HG03196 (cell line): ENCODE measurements around the gene NCLN.
"Not testable (repeated sequence)": the region's sequence is repeated elsewhere in the genome, so short reads cannot be mapped to it uniquely, and the experiment has no call there.

Experiments
- ATAC-seq: cut with Tn5 transposase; IDR thresholded peaks from one replicate; pipeline ENCODE4 v1.9.1; 2021; ENCODE audit not compliant: unreplicated experiment

The NCLN gene

DNA sequence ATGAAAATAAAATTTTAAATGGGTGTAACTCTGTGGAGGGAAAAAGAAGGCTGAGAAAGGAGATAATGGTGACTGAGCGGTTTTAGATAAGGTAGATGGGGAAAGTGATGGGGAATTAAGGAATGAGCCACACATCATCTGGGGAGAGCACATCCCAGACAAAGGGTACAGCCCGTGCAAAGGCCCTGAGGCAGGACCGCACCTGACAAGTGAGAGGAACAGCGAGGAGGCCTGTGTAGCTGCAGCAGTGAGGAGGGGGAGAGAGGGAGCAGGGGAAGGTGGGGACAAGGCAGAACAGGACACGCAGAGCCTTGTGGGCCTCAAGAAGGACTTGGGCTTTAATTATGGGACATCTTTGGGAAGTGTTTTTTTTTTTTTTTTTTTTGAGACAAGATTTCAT is 37.0 kb downstream of the NCLN start:
- no peak for ATAC-seq

DNA sequence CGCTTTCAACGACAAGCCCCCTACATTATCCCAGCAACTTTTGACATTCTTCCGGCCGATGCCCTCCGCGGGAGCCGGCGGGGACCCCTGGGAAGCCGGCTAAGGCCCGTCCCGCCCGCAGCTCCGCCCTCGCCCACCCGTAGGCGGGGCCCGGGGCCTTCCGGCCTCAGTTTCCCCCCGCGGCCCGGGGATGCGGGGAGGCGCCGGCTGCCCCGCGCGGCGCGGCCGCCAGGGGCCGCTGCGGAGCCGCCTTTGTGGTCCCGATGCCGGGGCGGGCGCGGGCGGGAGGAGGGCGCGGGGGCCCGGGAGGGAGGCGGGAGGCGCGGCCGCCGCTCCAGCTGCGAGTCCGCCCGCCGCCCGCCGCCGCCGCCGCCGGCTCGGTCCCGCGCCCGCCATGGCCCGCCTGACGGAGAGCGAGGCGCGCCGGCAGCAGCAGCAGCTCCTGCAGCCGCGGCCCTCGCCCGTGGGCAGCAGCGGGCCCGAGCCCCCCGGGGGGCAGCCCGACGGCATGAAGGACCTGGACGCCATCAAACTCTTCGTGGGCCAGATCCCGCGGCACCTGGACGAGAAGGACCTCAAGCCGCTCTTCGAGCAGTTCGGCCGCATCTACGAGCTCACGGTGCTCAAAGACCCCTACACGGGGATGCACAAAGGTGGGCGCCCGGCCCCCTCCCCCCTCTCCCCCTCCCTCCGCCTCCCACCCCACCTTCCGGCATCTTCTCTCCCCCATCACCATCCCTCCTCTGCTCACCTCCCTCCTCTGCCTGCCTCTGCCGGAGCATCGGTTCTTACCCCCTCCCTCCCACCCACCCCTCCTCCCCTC is 38.8 kb downstream of the NCLN start, which contains the start of gene CELF5:
Gene CELF5 (plus strand): TSS at position 316 of the 823 bp plus-strand sequence. CDS start 79 bp downstream, at position 395.
- no peak for ATAC-seq

DNA sequence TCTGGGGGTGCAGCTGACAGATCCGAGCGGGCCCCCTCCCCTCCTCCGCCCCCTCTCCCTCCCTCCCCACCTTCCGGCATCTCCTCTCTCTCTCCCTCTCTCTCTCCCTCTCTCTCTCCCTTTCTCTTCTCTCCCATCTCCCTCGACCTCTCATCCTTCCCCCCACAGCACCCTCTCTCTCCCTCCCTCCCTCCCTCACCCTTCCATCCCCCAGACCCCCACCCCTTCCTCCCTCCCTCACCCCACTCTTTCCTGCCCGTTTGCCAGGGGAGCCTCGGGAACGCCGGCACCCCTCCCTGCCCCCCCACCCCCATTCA is 39.4 kb downstream of the NCLN start:
- ATAC-seq = no peak

DNA sequence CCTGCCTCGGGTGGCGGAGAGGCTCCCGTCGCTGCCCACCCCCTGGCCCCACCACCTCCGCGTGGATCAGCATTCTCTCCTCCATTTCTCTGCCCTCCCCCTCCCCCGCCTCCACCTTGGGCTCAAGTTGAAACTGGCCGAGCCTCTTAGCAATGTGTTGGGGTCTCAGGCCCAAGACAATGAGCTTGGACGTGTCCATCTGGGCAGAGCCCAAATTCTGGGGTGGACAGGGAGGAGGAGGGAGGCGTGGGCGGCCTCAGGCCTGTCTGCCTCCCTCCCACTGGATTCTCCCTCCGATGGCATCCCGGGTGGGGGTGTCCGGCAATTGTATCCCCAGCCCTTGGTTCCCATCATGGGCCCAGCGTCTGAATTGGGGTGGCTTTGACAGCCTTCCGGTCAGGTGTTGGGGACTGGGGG is 40.0 kb downstream of the NCLN start:
- no peak for ATAC-seq

DNA sequence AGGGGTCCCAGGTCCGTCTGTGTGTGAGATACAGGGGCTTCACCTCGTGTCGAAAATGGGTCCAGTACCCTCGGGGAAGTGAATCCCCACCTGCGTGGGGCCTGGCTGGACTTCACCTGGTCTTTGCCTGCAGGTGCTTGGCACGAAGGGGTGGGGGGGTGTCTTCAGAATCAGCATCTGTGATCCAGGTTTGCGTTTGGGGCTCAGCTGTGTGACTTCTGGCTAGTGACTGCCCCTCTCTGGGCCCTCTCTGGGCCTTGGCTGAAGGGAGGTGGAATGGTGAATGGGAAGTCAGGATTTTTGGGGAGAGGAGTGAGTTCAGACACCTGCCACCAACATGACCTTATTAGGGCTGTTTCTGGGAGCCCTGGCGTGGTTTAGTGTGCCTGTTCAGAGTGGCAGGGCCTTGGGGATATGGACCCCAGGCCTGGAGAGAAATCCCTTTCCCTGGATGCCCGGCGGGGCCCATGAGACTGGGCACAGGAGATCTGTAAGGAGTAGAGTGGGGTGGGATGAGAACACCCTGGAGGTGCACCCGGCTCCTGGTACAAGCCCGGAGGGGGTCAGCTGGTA is 41.4 kb downstream of the NCLN start:
- ATAC-seq = no peak

DNA sequence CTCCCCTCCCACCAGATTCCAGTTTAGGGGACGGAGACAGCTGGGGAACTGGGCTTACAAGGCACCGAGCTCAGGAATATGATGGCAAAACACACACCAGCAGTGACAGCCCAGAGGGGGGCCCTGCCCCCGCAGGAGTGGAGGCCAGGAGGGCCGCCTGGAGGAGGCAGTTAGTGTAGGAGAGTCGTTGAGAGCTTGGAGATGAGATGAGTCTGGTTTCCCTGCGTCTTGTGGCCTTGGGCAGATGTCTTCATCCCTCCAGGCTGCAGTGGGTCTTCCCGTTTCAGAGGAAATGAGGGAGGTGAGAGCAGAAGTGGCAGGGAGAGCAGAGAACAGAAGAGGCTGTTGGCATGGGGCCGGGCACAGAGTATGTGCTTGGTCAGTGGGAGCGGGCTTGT is 43.6 kb downstream of the NCLN start:
- ATAC-seq = no peak

DNA sequence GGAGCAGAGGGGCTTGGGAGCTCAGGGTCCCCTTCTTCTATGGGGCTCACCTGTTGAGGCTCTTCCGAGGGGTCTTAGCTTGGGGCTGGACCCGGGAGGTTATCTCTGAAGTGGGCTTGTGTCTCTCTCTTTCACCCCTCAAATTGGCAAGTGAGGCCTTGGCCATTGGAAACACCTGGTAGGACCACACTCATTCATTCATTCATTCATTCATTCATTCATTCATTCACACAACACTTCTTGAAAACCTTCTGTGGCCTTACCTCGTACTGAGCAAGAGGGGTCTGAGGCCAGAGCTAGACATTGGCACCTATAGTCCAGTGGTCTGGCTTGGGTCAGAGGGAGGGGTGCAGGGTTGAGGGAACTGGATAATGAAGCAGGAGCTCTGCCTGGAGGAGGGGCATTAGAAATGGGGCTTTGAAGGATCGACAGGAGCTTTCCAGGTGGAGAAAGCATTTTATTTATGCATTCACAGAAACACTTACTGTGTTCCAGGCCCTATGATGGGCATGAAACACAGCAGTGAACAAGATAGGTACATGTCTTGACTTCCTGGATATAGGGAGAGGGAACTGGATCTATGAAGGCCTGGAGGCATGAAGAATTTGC is 44.3 kb downstream of the NCLN start:
- ATAC-seq = no peak

DNA sequence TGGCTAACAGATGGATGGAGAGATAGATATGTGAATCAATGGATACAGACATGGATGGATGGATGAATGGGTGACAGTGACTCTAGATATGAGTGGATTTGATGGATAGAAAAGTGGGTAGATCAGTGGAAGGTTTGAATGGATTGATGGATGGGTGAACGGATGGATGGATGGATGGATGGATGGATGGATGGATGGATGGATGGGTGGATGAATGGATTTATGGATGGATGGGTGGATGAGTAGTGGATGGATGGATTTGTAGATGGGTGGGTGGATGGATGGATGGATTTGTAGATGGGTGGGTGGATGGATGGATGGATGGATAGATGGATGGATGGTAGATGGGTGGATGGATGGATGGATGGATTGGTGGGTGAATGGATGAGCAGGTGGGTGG is 45.6 kb downstream of the NCLN start:
- no peak for ATAC-seq

DNA sequence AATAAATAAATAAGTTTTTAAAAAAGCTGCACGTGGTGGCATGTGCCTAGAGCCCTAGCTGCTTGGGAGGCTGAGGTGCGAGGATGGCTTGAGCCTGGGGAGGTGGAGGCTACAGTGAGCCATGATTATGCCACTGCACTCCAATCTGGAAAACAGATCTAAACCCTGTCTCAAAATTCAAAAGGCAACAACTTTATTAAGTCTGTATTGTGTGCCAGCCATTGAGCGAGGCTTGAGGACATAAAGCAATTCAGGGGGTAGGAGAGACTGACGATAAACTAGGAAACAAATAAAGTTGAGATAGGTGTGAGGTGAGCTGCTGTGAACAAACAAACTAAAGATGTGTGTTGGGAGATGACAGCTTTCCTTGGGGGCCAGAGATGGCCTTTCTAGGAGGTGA is 47.4 kb downstream of the NCLN start:
- ATAC-seq = no peak

DNA sequence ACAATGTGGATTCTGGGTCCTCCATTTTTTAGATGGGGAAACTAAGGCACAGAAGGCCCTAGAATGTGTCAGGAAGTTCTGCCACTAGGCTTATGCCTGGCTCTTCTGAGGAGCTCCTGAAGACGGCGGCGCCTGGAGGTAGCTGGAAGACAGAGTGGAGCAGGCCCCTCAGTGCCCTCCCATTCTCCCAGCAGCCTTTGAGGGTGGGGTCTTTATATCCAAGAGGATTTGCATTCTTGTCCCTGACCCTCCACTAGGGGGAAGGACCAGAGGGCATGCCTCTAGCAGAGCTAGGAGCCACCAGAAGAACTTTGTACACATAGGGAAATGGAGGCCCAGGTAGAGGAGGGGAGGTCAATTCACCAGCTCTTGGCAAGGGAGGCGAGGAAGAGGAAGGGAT is 48.1 kb downstream of the NCLN start:
- ATAC-seq = no peak

DNA sequence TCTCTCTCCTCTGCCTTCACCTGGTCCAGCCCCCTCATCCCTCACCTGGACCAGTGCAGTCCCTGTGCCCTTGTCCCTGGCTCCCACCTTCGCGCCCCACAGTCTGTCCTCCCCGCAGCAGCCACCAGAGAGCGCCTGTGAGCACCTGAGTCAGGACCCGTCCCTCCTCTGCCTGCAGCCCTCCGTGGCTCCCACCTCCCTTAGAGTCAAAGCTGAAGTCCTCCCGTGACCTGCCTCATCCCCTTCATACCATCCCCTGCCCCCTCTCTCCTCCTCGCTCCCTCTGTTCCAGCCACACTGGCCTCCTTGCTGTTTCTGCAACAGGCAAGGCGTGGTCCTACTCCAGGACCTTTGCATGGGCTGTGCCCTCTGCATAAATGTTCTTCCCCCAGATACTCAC is 49.1 kb downstream of the NCLN start:
- no peak for ATAC-seq

DNA sequence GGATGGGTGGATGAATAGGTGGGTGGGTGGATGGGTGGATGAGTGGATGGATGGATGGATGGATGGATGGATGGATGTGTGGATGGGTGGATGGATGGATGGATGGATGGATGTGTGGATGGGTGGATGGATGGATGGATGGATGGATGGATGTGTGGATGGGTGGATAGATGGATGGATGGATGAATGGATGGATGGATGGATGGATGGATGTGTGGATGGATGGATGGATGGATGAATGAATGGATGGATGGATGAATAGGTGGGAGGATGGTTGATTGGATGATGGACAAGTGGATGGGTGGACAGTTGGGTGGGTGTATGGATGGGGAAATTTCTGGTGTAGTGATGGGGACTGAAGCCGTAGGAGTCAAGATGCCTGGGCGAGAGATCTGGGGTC is 49.9 kb downstream of the NCLN start:
- ATAC-seq = not testable (repeated sequence)

DNA sequence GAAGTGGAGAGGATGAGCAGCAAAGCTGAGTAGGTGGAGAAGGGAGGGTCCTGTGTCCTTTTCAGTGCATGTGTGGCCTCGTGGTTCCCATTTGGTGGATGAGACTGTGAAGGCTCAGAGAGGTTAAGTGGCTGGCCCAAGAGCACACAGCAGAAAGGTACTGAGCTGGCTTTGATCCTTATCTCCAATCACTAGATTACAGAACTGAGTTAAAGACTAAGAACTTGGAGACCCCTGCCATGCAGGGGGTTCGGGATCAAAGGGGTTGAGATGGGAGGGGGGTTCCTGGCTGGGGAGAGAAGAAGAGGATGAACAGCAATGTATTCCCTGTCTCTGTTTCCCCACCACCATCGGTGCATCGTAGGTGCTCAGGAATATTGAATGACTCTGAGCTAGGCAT is 50.5 kb downstream of the NCLN start:
- ATAC-seq = no peak

DNA sequence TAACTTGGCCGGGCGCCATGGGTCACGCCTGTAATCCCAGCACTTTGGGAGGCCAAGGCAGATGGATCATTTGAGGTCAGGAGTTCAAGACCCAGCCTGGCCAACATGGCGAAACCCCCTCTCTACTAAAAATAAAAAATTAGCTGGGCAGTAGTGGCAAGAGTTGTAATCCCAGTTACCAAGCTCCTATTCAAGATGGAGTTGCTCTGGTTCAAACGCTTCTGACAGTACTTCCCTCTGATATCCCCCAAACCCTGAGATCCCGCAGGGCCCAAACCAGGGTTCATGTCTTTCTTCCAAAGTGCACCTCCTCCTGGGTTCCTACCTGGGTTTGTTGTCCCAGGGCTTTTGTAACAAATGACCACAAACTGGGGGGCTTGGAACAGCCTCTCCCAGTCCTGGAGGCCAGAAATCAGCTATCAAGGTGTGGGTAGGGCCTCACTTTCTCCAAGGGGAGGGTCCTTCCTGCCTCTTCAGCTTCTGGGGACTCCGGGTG is 52.4 kb downstream of the NCLN start:
- ATAC-seq = no peak

DNA sequence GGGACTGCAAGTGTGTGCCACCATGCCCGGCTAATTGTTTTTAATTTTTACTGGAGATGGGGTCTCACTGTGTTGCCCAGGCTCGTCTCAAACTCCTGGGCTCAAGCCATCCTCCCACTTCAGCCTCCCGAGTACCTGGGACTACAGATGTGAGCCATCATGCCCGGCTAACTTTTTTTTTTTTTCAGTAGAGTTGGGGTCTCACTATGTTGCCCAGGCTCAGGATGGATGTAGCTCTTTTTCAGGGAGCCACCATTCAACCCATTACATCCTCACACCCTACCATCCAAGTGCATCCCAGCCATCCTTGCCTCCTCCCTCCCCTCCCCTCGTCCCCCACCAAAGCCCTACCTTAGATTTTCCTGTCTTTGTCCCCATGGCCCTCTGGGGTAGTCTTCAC is 53.6 kb downstream of the NCLN start:
- no peak for ATAC-seq

DNA sequence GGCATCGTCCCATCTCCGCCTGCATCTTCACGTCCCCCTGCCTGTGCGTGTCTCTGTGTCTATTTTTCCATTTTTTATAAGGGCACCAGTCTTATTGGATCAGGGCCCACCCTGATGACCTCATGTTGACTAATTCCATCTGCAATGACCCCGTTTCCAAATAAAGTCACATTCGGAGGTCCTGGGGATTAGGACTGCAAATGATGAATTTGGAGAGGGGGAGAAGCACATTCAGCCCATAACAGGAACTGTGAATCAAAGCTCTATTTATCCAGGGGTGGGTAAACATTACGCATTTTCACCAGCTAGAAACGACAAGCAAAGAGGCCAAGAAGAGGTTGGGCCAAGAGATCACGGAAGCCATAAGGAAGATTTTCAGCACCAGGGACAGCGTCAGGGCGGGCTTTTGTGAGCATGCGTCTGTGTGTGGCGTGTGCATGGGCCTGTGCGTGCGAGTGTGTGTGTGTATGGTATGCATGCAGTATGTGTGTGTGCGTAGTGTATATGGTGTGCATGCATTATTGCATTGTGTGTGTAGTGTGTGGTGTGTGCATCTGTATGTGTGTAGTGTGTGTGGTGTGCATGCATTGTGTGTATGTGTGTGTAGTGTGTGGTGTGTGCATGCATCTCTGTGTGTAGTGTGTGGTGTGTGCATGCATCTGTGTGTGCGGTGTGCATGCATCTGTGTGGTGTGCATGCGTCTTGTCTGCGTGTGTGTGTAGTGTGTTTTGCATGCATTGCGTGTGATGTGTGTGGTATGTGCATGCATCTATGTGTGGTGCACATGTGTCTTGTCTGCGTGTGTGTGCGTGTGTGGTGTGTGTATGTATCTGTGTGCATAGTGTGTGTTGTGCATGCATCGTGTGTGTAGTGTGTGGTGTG is 58.3 kb downstream of the NCLN start:
- no peak for ATAC-seq

DNA sequence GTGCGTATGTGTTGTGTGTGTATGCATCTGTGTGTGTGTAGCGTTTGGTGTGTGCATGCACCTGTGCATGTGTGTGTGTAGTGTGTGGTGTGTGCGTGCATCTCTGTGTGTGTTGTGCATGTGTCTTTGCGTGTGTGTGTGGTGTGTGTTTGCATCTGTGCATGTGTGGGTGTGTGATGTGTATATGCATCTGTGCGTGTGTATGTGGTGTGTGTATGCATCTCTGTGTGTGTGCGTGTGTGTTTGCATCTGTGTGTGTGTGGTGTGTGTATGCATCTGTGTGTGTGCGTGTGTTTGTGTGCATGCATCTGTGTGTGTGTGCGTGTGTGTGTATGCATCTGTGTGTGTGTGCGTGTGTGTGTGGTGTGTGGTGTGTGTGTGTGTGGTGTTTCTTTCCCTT is 59.3 kb downstream of the NCLN start:
- ATAC-seq = no peak

DNA sequence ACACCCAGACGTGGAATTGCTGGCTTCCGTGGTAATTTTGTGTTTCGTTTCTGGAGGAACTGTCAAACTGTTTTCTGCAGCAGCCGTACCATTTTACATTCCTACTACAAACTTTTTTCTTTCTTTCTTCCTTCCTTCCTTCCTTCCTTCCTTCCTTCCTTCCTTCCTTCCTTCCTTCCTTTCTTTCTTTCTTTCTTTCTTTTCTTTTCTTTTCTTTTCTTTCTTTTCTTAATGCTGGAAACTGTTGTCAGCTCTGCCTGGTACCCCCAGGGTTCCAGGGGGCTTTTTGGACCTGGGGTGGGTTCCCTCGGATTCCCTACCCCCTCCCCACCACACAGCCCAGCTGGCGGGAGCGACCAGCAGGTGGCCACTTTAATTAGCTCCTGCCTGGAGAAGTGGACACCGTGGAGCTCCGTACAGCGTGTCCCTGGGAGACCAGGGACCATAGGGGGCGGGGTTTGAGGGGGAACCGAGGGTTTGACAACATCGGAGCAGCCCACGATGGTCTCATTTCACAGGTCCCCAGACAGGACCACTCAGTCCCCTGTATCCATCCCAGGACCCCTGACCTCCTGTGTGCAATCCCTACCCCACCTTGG is 63.1 kb downstream of the NCLN start:
- ATAC-seq = no peak

DNA sequence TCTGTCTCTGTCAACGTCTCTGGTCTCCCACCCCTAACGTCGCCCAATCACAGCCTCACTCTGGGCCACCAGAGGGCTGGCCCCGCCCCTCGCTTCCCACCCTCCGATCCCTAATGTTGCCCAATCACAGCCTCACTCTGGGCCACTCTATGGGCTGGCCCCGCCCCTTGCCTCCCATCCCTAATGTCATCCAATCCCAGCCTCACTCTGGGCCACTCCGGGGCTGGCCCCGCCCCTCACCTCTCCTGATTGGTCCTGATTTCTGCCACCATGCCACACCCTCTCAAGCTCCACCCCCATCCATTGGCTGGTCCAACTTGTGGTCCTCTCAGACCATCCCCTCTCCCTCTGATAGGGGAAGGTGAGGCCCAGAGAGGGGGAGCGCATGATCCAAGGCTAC is 63.7 kb downstream of the NCLN start:
- ATAC-seq = no peak

DNA sequence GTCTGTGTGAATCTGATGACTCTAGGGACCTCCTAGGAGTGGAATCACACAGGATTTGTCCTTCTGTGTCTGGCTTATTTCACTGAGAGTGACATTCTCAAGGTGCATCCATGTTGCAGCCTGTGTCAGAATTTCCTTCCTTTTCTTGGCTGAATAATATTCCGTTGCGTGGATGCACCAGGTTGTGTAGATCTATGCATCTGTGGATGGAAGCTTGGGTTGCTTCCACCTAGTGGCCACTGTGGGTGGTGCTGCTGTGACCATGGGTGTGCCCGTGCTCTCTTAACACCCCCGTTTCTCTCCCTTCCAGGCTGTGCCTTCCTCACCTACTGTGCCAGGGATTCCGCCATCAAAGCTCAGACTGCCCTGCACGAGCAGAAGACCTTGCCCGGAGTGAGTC is 64.9 kb downstream of the NCLN start:
- no peak for ATAC-seq

DNA sequence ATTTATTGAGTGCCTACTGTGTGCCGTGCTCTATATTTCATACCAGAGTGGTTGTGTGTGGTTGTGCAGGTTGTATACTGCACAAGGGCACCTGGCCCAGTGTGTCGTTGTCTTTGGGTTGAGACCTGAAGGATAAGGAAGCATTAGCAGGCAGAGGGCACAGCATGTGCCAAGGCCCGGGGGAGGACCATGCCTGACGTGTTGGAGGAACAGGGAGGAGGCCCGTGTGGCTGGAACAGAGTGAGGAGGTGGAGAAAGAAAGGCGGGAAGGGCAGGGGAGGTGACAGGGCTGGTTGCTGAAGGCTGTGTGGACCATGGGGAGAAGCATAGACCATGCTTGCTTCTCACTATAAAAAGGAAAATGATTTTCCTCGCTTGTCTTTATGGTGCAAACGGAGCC is 65.5 kb downstream of the NCLN start:
- no peak for ATAC-seq
